HepG2 (cell line): ENCODE measurements around the gene BPIFA1. TPM values are rescaled to one million over a fixed set of nuclear protein-coding genes. Genes with fewer than 3 reads are reported as not detected.

Source experiments
- ATAC-seq: fragments of 200-7000 bp; cut with Tn5 transposase; 3 replicates; pipeline ENCODE4 v1.9.1; 2020; ENCODE audit warnings: mild to moderate bottlenecking, moderate library complexity
- BruUV-seq: library from RNA; stranded (reverse); fragments of 400-500 nt; replicated peaks from 2 replicates; lab custom pipeline; 2021; lab: Mats Ljungman, UMichigan
- CTCF ChIA-PET: fragments of 300-600 bp; formaldehyde crosslinking; extraction: SDS; loops from one replicate; lab custom pipeline; 2021; ENCODE audit warnings: low total read pairs, inconsistent platforms, low intra/inter-chr PET ratio; lab: Yijun Ruan, JAX
- POLR2A ChIA-PET: fragments of 350-600 bp; sonication (Branson Sonifier 250); formaldehyde crosslinking; loops from one replicate; lab custom pipeline; 2020; ENCODE audit warnings: antibody characterized with exemption, inconsistent platforms; lab: Yijun Ruan, JAX
- DNase-seq: peaks from one replicate; pipeline ENCODE4 v3.0.0-alpha.2; 2015; ENCODE audit warnings: low spot score
- FAIRE-seq: peaks from 3 replicates; lab custom pipeline; 2011; peaks lifted over from hg19 to GRCh38; lab: Jason Lieb, UNC
- H2AFZ ChIP-seq: one replicate; pipeline ENCODE4 v1.6.1; 2011; ENCODE audit warnings: low read length, inconsistent platforms
- H3K27ac ChIP-seq: fragments of 300-600 bp; 3 replicates; pipeline ENCODE4 v1.8.0; 2011; ENCODE audit warnings: mixed run types, mild to moderate bottlenecking, mixed read lengths, low read length, inconsistent platforms; ENCODE audit not compliant: insufficient read depth; ENCODE audit errors: extremely low read length
- H3K27me3 ChIP-seq, 2 experiments: fragments of 200-600 bp in 1 of 2; 2 replicates in 1 of 2; 3 replicates in 1 of 2; pipeline versions ENCODE4 v1.6.0 to v1.8.0; 2011; ENCODE audit warnings: low read length in 2 of 2, mild to moderate bottlenecking in 2 of 2, moderate library complexity in 2 of 2, inconsistent platforms in 1 of 2; ENCODE audit not compliant: insufficient read depth in 2 of 2, control insufficient read depth in 1 of 2
- H3K36me3 ChIP-seq, 2 experiments: fragments of 200-600 bp in 1 of 2; replicated peaks in 1 of 2; 2 replicates in 1 of 2; 3 replicates in 1 of 2; pipeline versions ENCODE4 v1.5.1 to v1.8.0; 2011; ENCODE audit warnings: low read length in 2 of 2, inconsistent platforms in 1 of 2; ENCODE audit not compliant: insufficient read depth in 2 of 2, control insufficient read depth in 1 of 2
- H3K4me1 ChIP-seq: 2 replicates; pipeline ENCODE4 v1.5.1; 2012; ENCODE audit warnings: low read length, inconsistent platforms; ENCODE audit not compliant: insufficient read depth
- H3K4me2 ChIP-seq: 2 replicates; pipeline ENCODE4 v1.6.0; 2011; ENCODE audit warnings: low read depth, low read length, inconsistent platforms
- H3K4me3 ChIP-seq, 3 experiments: fragments of 200-600 bp in 1 of 3; sonication (generic), shearing (Covaris generic) in 1 of 3; replicated peaks in 1 of 3; 2 replicates each; pipeline ENCODE4 v1.5.1; 2011 to 2016; ENCODE audit warnings: low read length in 3 of 3, inconsistent platforms in 2 of 3, low read depth in 2 of 3, mild to moderate bottlenecking in 2 of 3, control low read depth in 1 of 3, mixed read lengths in 1 of 3; ENCODE audit not compliant: insufficient read depth in 1 of 3
- H3K79me2 ChIP-seq: one replicate; pipeline ENCODE4 v1.6.1; 2011; ENCODE audit warnings: low read length, inconsistent platforms; ENCODE audit not compliant: insufficient read depth
- H3K9ac ChIP-seq: 2 replicates; pipeline ENCODE4 v1.6.0; 2011; ENCODE audit warnings: mild to moderate bottlenecking, low read depth, low read length, inconsistent platforms; ENCODE audit not compliant: insufficient read depth
- H3K9me3 ChIP-seq: 2 replicates; pipeline ENCODE4 v1.5.1; 2012; ENCODE audit warnings: mild to moderate bottlenecking, low read length
- H4K20me1 ChIP-seq: 2 replicates; pipeline ENCODE4 v1.6.0; 2011; ENCODE audit warnings: inconsistent platforms, mild to moderate bottlenecking, low read length, moderate library complexity; ENCODE audit not compliant: insufficient read depth
- PRMT3 ChIP-seq: sonication (generic); formaldehyde crosslinking; IDR thresholded peaks from 2 replicates; pipeline ENCODE4 v1.8.1; 2022; ENCODE audit warnings: low read depth, mild to moderate bottlenecking, moderate library complexity, missing genetic modification reagents, borderline replicate concordance
- UBTF ChIP-seq: sonication (generic); formaldehyde crosslinking; IDR thresholded peaks from 2 replicates; pipeline ENCODE4 v1.4.0; 2020; ENCODE audit warnings: mild to moderate bottlenecking, missing genetic modification reagents
- ZNF234 ChIP-seq: sonication (generic); formaldehyde crosslinking; conservative IDR thresholded peaks from 2 replicates; pipeline ENCODE4 v1.5.1; 2020; ENCODE audit warnings: mild to moderate bottlenecking, missing genetic modification reagents
- ZNF317 ChIP-seq: sonication (generic); formaldehyde crosslinking; IDR thresholded peaks from 2 replicates; pipeline ENCODE4 v1.5.0; 2020; ENCODE audit warnings: mild to moderate bottlenecking, missing genetic modification reagents
- ZNF318 ChIP-seq: sonication (generic); formaldehyde crosslinking; IDR thresholded peaks from 2 replicates; pipeline ENCODE4 v1.4.0; 2020; ENCODE audit warnings: mild to moderate bottlenecking, missing genetic modification reagents
- ZXDC ChIP-seq: sonication (generic); formaldehyde crosslinking; IDR thresholded peaks from 2 replicates; pipeline ENCODE4 v1.5.0; 2020; ENCODE audit warnings: mild to moderate bottlenecking, missing genetic modification reagents
- WGBS: methylation state at CpG from one replicate; pipeline ENCODE4 v1.1.6; 2017; ENCODE audit warnings: low lambda C conversion rate; 5-methylcytosine and 5-hydroxymethylcytosine counted together
- in situ Hi-C: cut with HindIII; loops from 2 replicates; pipeline ENCODE4 v1.10.0; 2017; ENCODE audit warnings: low pct_unique_long_range_greater_than_20kb; ENCODE audit not compliant: extremely low pct_ligation_motif_present
- intact Hi-C: fragments of 100-400 bp; cut with micrococcal nuclease; formaldehyde crosslinking; loops from one replicate; pipeline ENCODE4 v1.10.0; 2022; ENCODE audit not compliant: unreplicated experiment
- polyA plus RNA-seq, 8 experiments: library from polyadenylated mRNA; depleted of rRNA in 3 of 8; stranded (reverse) in 7 of 8; unstranded in 1 of 8; fragments of >200 nt; fragmentation: Illumina TruSeq in 4 of 8; extraction: Trizol in 4 of 8; gene quantifications; 2 replicates each; pipeline versions ENCODE4 v1.2.1 to v1.2.3, GENCODE V29; 2011 to 2016; ENCODE audit warnings: low read depth in 4 of 8, missing spikeins in 1 of 8, mixed read lengths in 1 of 8; ENCODE audit not compliant: insufficient read depth in 1 of 8
- total RNA-seq, 5 experiments: library from RNA; depleted of rRNA; stranded (reverse); fragments of >200 nt; fragmentation: Illumina TruSeq; extraction: Trizol; gene quantifications; 2 replicates each; pipeline ENCODE4 v1.2.3, GENCODE V29; 2016; ENCODE audit warnings: low read depth in 1 of 5

Gene BPIFA1
- total and polyA plus RNA-seq, 2 of the 13 experiments (the other 11 are each of a cell fraction or from before 2014, with no cell fraction given), result not detected

- no TSS peak for BruUV-seq
Observed at GRCh38 chr20:33291416-33291815, 55.6 kb downstream of the BPIFA1 start.

More at GRCh38 chr20:33291416-33291815, 55.6 kb downstream of the BPIFA1 start:
- Histone ChIP-seq H3K36me3 (no peaks in the 10 kb centered on the region), H3K27me3 (peaks cover 7 to 48% of the 10 kb centered on the region in 2 experiments), H3K27ac (no peak overlapping the region), H3K4me3 (no peak overlapping the region), H4K20me1 (no peaks in the 10 kb centered on the region), H2AFZ (no peak overlapping the region), H3K9me3 (no peaks in the 10 kb centered on the region), H3K4me2 (no peak overlapping the region), H3K79me2 (no peaks in the 10 kb centered on the region), H3K4me1 (no peaks in the 10 kb centered on the region), H3K9ac (no peak overlapping the region)
- DNase-seq, result no peak
- ChIA-PET CTCF (interaction anchor here (1.2 to 3.5 kb wide), 2 partner anchors 29 to 196 kb away, joined by 5 to 42 read pairs; no protein-coding TSS in a partner anchor), POLR2A (no interaction called here)
- in situ Hi-C loops, result no loop called here
- intact Hi-C loops, result no loop called here
- FAIRE-seq, result no peak
- 76% methylated on average over 8 of the region's 8 CpGs for WGBS
- ATAC-seq, result no peak; the same call in 1 of the 3 replicates
- TF ChIP-seq UBTF, result no peak
- TF ChIP-seq ZNF234 (CRISPR knock-in tag), result 0 out of 2 replicates have a peak, but pooled peaks have one; percentile 21
- peak; percentile 30; the same call in 1 of the 2 replicates for TF ChIP-seq ZXDC (CRISPR knock-in tag)
- 0 out of 2 replicates have a peak, but pooled peaks have one; percentile 12 for TF ChIP-seq ZNF317
- TF ChIP-seq ZNF318 (CRISPR knock-in tag), result 0 out of 2 replicates have a peak, but pooled peaks have one; percentile 46
- no peak for TF ChIP-seq PRMT3 (CRISPR knock-in tag)
